ENCODE results near the gene KCNH1.

DNA sequence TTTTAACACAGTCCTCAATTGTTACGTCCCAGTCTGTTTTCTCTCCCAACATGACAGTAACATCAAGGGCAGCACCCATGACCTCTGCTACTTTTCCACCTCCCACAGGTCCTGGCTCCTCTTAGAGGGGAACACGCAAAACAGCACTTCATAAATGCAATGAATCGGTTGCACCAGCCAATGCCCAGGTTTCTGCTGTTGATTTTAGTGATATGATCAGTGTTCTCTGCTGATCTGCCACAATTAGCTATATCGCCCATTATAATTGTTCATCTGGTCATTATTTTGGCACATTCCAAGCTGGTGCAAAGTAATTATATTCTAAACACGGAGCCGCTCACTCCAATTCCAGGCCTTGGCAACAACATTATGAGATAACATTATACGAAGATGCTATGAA, 184.5 kb downstream of the KCNH1 start:
- TF ChIP-seq, protein P1, sequence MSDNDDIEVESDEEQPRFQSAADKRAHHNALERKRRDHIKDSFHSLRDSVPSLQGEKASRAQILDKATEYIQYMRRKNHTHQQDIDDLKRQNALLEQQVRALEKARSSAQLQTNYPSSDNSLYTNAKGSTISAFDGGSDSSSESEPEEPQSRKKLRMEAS (IDR thresholded peaks at IDR 0.05; ENCODE audit: low read depth, low read length), result no peak
- TF ChIP-seq EZH2 (IDR thresholded peaks at IDR 0.05; ENCODE audit: borderline replicate concordance, control insufficient read depth, low read depth, low read length), result no peak

Data from GM12878 (cell line).